ENCODE measurements around the gene CSKMT. TPM values are rescaled to one million over a fixed set of nuclear protein-coding genes. Genes with fewer than 3 reads are reported as not detected.

The CSKMT gene
- total RNA-seq, 2 experiments from 2014 or later, result 37.1 to 43.6 TPM

DNA sequence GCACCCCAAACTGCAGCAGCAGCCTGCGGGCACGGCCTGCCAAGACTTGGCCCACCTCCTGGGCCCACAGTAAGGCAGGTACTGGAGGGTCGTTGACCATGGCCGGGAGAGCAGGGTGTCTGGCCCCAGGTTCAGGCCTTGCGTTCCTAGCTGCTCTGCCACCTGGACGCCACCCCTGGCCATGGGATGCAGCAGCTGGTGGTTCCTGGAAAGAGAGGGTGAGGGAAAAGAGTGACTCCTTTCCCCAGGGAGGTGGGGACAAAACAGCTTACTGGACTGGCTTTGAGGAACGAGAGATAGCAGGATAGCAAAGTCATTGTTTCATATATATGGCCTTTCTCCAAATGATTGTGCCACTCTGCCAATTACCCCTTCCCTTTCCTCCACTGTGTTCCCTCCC lies 40.3 kb downstream of the CSKMT start:
- DNase-seq, result no peak
- Mint-ChIP-seq H3K27me3 (no peaks in the 10 kb centered on the region), H3K4me3 (peak overlapping the region; percentile 84), H3K36me3 (ENCODE audit: low read depth) (peaks cover 39% of the 10 kb centered on the region), H3K9me3 (no peaks in the 10 kb centered on the region), H3K27ac (peak overlapping the region; percentile 77), H3K4me1 (ENCODE audit: low read depth) (peaks cover 39% of the 10 kb centered on the region)
- TF ChIP-seq, protein P1, sequence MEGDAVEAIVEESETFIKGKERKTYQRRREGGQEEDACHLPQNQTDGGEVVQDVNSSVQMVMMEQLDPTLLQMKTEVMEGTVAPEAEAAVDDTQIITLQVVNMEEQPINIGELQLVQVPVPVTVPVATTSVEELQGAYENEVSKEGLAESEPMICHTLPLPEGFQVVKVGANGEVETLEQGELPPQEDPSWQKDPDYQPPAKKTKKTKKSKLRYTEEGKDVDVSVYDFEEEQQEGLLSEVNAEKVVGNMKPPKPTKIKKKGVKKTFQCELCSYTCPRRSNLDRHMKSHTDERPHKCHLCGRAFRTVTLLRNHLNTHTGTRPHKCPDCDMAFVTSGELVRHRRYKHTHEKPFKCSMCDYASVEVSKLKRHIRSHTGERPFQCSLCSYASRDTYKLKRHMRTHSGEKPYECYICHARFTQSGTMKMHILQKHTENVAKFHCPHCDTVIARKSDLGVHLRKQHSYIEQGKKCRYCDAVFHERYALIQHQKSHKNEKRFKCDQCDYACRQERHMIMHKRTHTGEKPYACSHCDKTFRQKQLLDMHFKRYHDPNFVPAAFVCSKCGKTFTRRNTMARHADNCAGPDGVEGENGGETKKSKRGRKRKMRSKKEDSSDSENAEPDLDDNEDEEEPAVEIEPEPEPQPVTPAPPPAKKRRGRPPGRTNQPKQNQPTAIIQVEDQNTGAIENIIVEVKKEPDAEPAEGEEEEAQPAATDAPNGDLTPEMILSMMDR (IDR thresholded peaks at IDR 0.05), result no peak
- POLR2A ChIA-PET, result interaction anchor here (0.7 to 6.3 kb wide), 14 partner anchors 8 to 176 kb away, joined by 3 to 41 read pairs (median 4); partner anchors contain the start of genes LBHD1, SLC3A2, TMEM223 and TUT1
- intact Hi-C loops (cut with micrococcal nuclease), result no loop called here
- CTCF ChIA-PET, result interaction anchor here (0.9 to 2.9 kb wide), 7 partner anchors 11 to 281 kb away, joined by 3 to 12 read pairs (median 7); partner anchors contain the start of genes C11orf98, CSKMT and TMEM179B
- ATAC-seq, result no peak

DNA sequence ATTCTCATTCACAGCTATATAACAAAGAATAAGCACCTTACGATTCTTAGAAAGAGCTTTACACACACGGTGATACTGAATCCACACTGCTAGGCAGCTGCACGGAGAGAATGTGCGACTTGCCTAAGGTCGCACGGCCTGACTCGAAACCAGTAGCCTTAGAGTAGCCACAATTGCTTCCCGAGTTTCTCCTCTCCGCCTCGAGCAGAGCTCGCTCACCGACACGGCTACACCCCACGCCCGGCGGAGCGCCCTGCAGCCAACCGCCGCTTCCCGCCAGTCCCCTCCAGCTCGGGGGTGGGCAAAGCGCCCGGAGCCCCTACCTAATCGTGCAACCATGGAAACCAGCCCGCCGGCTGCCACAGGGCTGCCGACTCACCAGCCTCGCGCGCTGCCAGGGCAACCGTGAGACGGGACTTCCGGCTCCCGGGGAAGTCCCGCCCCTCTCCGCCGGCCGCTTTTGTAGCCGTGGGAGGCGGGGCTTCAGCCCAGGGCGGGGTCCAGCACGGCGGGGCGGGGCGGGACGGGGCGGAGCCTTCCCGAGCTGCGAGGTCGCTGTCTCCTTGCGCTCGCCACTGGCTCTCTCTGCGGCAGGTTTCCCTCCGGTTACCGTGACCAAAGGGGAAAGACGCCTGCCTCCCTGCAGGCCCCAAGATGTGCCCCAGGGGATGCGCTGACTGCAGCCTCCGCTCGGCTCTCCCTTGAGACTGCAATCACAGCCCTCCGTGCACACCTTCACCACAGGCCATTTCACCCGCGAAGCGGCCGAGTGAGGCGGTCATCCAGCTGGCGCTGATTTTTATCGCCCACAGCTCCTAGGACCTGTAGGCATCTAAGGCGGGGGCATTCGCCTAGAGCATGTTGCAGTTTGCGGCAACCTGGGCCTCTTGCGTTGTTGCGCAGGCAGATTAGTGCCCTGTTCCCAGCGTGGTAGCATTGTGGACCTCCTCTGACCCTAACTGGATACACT lies 41.1 kb downstream of the CSKMT start:
- Mint-ChIP-seq H3K4me1 (ENCODE audit: low read depth) (peaks cover 43% of the 10 kb centered on the region), H3K27ac (peak overlapping the region; percentile 77), H3K27me3 (no peaks in the 10 kb centered on the region), H3K36me3 (ENCODE audit: low read depth) (peaks cover 45% of the 10 kb centered on the region), H3K4me3 (peak overlapping the region; percentile 84), H3K9me3 (no peaks in the 10 kb centered on the region)
- TF ChIP-seq, protein P1 (IDR thresholded peaks at IDR 0.05), result no peak
- DNase-seq, result peak; percentile 97
- intact Hi-C loops (cut with micrococcal nuclease), result no loop called here
- ChIA-PET CTCF (interaction anchor here (0.7 to 2.9 kb wide), 8 partner anchors 12 to 282 kb away, joined by 3 to 12 read pairs (median 5); partner anchors contain the start of genes C11orf98, CSKMT, TMEM179B and ZBTB3), POLR2A (interaction anchor here (0.7 to 6.3 kb wide), 17 partner anchors 9 to 175 kb away, joined by 3 to 41 read pairs (median 4); partner anchors contain the start of genes INTS5, LBHD1, SLC3A2 and TMEM223)
- peak; percentile 77 for ATAC-seq

DNA sequence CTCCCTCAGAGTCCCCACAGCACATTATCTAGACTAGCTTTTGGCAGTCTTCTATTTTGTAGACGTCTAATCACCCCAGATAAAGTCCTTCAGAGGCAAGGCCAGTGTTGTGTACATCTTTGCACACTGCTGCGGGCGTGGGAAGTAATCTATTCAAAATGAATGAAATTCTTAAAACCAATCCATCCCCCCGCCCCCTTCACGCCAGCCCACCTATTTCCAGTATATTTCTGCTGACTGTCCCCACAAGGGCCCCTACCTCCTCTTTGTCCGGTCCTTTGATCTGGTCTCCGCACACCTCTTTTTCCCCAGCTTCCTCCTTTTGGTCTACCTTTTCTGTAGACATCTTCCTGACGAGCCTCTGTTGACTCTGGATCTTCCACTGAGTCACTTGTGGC lies 41.7 kb downstream of the CSKMT start:
- intact Hi-C loops (cut with micrococcal nuclease), result no loop called here
- no peaks in the 10 kb centered on the region for H3K9me3 Mint-ChIP-seq
- ATAC-seq, result no peak
- peaks cover 45% of the 10 kb centered on the region for H3K4me1 Mint-ChIP-seq (ENCODE audit: low read depth)
- peak overlapping the region; percentile 7 for H3K27ac Mint-ChIP-seq
- ChIA-PET POLR2A (interaction anchor here (0.9 to 6.3 kb wide), 15 partner anchors 8 to 154 kb away, joined by 3 to 41 read pairs (median 5); partner anchors contain the start of genes HNRNPUL2, INTS5, LBHD1 and TTC9C), CTCF (interaction anchor here (1.2 to 2.9 kb wide), 6 partner anchors 12 to 282 kb away, joined by 3 to 12 read pairs (median 7); partner anchors contain the start of genes ROM1, TMEM179B and ZBTB3)
- TF ChIP-seq, protein P1 (IDR thresholded peaks at IDR 0.05), result no peak
- no peak for DNase-seq
- peaks cover 42% of the 10 kb centered on the region for H3K36me3 Mint-ChIP-seq (ENCODE audit: low read depth)
- H3K4me3 Mint-ChIP-seq, result peak overlapping the region; percentile 84
- no peaks in the 10 kb centered on the region for H3K27me3 Mint-ChIP-seq

DNA sequence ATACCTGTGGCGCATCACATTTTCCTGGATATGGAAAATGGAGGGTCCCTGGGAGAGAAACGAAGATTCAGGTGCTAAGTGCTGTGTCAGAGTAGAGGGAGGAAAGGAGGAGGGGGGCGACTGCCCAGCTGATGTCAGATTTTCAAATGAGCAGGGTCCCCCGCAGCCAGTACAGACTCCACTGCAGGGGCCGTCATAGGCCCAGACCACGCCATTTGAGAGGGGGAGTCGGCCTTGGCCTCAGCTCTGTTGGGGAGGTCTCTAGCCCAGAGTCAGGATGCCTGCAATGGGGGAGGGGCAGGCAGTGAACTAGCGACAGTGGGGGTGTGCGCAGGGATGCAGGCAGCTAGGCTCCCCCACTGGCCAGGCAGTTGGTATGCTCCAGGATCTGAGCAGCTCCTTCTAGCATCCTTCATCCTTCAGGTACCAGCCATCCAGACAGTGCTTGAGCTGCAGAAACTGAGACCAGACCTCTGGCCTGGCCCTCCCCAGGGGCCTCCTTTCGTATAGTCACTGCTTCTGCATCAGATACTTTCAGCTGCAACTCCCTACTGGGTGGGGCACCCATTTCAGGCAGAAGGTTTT lies 42.3 kb downstream of the CSKMT start, which contains the start of the genes BSCL2 and GNG3:
Gene BSCL2 (minus strand): TSS at position 148 of the 585 bp plus-strand sequence. CDS start 229 bp downstream, outside the sequence.
Gene GNG3 (plus strand): TSS at position 400 of the 585 bp plus-strand sequence. CDS start 620 bp downstream, outside the sequence.
- DNase-seq (peak; percentile 21), ATAC-seq (no peak)
- CTCF ChIA-PET, result interaction anchor here (0.6 to 2.9 kb wide), 9 partner anchors 13 to 312 kb away, joined by 3 to 13 read pairs (median 5); partner anchors contain the start of genes HNRNPUL2, ROM1, TMEM179B and TTC9C
- POLR2A ChIA-PET, result interaction anchor here (0.9 to 6.3 kb wide), 16 partner anchors 8 to 174 kb away, joined by 3 to 41 read pairs (median 5); partner anchors contain the start of genes HNRNPUL2, INTS5, LBHD1 and MTA2
- H3K4me3 Mint-ChIP-seq, result peak within 1 kb of the TSS; percentile 91
- H3K27ac Mint-ChIP-seq, result peak within 1 kb of the TSS; percentile 99
- intact Hi-C loops (cut with micrococcal nuclease), result no loop called here
- H3K9me3 Mint-ChIP-seq, result no peaks in the 10 kb centered on the region
- no peaks in the 10 kb centered on the region for H3K27me3 Mint-ChIP-seq
- peaks cover 42% of the 10 kb centered on the region for H3K36me3 Mint-ChIP-seq (ENCODE audit: low read depth)
- peaks cover 47% of the 10 kb centered on the region for H3K4me1 Mint-ChIP-seq (ENCODE audit: low read depth)
- TF ChIP-seq, protein P1 (IDR thresholded peaks at IDR 0.05), result no peak

Measured in activated CD8-positive, alpha-beta T cell treated with anti-CD3 and anti-CD28 coated beads for 36 hours (primary cell).